ENCODE measurements around the gene ZNF541.
"Not testable (repeated sequence)": the region's sequence is repeated elsewhere in the genome, so short reads cannot be mapped to it uniquely, and the experiment has no call there.

ZNF541 gene

GRCh38 chr19:47600246-47601179, 27.6 kb upstream of the ZNF541 start:
- peak; percentile 100 for DNase-seq (ENCODE audit: low read depth, low spot score)

- not testable (repeated sequence) for DNase-seq (ENCODE audit: low read depth, low spot score)
Observed at GRCh38 chr19:47599671-47600245, 26.8 kb upstream of the ZNF541 start.

DNA sequence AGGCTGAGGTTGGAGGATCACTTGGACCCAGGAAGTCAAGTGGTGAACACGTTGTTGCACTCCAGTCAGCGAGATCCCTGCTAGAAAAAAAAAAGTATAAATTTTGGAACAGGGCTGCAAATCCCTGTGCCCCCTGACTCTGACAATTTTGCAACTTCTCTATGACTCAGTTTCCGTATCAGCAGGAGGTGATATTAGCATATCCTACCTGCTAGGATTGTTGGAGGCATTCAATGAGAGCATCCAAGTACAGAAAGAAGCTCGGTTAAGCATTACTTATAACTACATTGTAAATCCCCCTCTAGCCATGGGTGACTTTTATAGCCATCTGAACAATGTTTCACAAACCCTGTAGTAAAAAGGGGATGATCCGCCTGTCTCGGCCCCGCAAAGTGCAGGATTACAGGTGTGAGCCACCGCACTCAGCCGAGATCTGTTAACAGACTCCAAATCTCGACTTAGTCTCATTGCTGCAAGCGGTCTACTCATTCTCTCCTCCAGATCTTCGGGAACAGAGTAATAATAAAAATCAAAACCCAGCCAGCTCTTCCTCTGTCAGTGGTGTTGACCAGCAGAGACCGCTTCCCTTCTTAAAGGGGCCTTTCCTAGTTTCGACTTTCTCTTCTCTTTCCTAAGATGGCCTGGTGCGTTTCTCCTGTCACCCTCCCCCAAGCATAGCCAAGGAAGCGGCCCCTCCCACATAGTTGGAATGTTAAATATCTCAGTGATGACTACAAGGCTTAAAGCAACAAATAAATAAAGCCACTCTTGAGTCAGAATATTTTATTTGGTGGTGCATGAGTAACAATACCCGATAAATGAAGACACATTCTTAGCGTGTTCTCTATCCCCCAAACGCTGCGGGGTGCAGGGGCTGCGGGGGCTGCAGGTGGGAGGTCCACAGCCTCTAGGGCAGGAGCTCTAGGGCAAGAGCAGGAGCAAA, 25.7 kb upstream of the ZNF541 start:
- DNase-seq (ENCODE audit: low read depth, low spot score), result peak; percentile 88

- no peak for DNase-seq (ENCODE audit: low read depth, low spot score)
Observed at GRCh38 chr19:47595944-47596343, 23.0 kb upstream of the ZNF541 start.

GRCh38 chr19:47593860-47594259, 20.9 kb upstream of the ZNF541 start:
- no peak for DNase-seq (ENCODE audit: low read depth, low spot score)

DNA sequence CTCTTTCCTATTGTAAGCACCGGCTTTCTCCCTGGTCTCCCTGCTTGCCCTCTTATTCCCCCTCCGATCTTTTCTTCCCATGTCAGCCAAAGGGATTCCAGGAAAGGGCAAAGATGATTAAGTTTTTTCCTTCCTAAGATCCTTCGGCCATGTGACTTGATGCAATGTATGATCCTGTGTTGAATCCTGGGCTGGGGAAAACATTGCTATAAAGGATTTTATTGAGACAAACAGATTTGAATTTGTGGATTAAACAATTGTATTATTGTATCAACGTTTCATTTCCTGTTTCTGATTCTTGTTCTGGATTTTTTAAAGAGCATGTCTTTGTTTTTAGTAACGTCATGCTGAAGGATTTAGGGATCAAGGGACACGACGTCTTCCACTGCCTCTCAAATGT, 16.9 kb upstream of the ZNF541 start:
- no peak for DNase-seq (ENCODE audit: low read depth, low spot score)

- DNase-seq (ENCODE audit: low read depth, low spot score), result no peak
Observed at GRCh38 chr19:47587295-47587694, 14.3 kb upstream of the ZNF541 start.

- DNase-seq (ENCODE audit: low read depth, low spot score), result not testable (repeated sequence)
Observed at GRCh38 chr19:47583161-47583560, 10.2 kb upstream of the ZNF541 start.

DNA sequence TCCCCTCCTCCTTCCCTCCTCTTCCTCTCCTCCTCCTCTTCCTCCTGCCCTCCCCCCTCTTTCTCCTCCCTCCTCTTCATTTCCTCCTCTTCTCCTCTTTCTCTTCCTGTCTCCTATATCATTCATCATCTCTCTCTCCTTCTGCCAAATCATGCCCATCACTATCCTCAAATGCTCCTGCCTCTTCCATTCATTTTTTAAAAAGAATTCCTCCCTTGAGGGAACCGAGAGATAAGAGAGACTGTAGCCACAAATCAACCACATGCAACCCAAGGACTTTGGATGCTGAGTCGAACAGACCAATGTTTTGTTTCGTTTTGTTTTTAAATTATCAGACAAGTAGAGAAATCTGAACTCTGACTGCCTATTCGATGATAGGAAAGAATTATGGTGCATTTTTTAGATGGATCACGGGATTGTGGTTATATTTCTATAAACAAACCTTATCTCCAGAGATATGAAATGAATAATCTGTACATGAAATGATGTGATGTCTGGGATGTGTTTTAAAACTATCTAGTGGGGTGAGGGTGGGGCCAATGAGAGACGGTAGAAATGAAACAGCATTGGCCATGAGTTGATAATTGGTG, 9.5 kb upstream of the ZNF541 start:
- DNase-seq (ENCODE audit: low read depth, low spot score), result no peak

GRCh38 chr19:47581605-47582319, 8.8 kb upstream of the ZNF541 start:
- peak; percentile 66 for DNase-seq (ENCODE audit: low read depth, low spot score)

GRCh38 chr19:47580397-47580796, 7.4 kb upstream of the ZNF541 start:
- DNase-seq (ENCODE audit: low read depth, low spot score), result no peak

GRCh38 chr19:47572635-47573034, 313 bp downstream of the ZNF541 start:
- no peak for DNase-seq (ENCODE audit: low read depth, low spot score)

DNA sequence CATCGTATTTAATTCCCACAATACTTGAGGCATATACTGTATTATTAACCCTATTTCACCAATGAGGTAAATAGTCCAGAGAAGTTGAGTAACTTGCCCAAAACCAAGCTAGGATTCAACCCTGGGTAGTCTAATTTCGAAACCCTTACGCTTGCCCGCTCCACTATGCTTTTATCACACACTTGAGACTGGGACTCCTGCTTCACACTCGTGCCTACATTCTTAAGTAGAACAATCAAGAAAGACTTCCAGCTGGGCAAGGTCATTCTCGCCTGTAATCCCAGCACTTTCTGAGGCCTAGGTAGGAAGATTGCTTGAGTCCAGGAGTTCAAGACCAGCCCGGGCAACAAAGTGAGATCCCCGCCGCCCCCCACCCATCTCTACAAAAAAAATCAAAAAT, 3.6 kb downstream of the ZNF541 start:
- no peak for DNase-seq (ENCODE audit: low read depth, low spot score)

DNA sequence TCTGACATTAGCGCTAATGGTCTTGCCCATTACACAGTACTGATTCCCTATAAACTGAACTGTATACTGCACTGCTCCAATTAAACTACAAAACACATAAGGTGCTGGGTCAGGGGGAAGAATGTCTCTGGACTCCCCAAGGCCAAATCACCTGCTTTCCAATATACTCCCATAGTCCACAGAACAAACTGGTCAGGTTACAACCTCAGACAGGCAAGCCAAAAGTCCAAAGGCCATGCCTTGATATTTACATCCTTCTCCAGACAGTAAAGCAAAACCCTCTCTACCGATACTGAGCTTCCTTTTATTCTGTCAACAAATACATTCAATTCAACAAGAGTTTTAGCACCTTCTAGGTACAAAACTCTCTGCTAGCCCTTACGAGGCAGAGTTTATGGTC, 8.9 kb downstream of the ZNF541 start:
- DNase-seq (ENCODE audit: low read depth, low spot score), result no peak

DNA sequence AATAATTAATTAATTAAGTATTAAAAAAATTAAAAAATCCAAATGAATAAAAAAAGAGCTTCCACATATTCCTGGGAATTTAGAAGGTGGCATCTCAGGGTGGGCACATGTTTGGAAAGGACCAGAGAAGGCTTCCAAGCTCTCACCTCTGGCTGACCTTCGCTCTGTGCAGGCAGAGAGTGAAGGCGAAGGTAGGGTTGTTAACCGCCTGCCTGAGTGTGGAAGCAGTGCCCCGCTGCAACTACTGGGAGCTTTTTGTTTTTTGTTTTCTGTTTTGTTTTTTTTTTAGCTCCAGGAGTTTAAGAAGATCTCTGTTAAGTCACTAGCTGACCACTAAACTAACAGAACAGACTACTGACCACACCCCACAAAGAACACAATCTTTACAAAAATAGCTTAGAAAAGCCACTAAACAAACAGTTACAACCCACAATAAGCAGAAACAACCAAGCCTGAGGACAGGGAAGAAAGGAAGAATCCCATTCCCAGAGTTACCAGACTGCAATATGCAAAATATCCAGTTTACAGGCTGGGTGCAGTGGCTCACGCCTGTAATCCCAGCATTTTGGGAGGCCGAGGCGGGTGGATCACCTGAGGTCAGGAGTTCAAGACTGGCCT, 11.4 kb downstream of the ZNF541 start:
- no peak for DNase-seq (ENCODE audit: low read depth, low spot score)

DNA sequence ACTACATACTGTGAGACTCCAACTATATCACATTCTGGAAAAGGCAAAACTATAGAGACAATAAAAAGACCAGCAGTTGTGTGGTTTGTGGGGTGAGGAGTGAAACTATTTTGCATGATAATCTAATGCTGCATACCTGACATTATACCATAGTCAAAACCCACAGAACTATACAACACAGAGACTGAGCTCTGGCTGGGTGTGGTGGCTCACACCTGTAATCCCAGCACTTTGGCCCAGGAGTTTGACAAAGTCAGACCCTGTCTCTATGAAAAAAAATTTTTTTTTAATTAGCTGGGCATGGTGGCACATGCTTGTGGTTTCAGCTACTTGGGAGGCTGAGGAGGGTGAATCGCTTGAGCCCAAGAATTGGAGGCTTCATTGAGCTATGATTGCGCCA, 11.9 kb downstream of the ZNF541 start:
- no peak for DNase-seq (ENCODE audit: low read depth, low spot score)

DNA sequence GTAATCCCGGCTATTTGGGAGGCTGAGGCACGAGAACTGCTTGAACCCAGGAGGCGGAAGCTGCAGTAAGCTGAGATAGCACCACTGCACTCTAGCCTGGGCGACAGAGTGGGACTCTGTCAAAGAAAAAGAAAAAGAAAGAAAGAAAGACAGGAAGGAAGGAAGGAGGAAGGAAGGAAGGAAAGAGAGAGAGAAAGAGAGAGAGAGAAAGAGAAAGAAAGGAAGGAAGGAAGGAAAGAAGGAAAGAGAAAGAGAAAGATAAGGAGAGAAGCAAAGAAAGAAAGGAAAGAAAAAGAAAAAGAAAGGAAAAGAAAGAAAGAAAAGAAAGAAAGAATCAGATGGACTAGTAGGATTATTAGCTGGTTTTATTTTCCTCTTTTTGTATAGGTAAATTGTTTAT, 22.8 kb downstream of the ZNF541 start:
- no peak for DNase-seq (ENCODE audit: low read depth, low spot score)

DNA sequence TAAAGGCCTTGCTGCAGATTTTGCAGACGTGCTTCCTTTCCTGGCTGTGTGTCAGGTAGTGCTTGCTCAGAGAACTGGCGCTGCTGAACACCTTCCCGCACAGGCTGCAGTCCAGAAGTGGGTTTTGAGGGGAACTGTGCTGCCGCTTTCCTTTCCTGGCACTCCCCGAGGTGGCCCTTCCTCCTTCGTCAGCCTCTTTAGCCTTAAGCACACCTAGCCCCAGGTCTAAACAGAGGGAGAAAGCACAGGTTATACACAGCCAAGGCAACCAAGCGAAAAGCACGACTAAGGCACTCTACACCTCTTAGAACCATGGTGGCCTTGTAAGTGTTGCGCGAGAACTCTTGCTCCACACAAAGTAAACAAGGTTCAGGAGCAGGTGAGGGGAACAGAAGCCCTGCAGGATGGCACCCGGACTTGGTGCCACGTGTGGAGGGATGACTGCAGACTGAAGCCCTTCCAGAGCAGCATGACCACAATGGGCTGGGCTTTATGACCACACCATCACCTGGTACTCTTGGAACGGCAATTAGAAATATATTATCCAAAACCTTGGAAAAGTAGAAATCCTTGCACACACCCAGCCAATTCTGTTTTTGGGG, 23.6 kb downstream of the ZNF541 start:
- no peak for DNase-seq (ENCODE audit: low read depth, low spot score)

DNA sequence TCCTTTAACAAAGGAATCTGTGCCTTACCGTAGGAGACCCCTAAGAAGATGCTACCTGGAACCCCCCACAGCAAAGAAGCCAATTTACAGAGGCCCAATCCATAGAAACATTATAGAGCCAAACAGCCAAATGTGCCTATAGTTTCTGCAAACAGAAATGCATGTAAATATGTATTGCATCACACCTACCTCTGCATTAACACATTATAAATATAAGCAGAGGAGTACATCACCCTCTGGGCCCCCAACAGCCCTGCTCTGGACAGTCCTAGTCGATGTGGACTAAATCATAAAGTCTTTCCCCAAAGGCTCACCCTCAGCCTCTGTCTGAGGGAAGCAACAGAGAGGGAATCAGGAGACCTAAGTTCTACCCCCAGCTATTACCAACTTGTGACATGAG, 25.7 kb downstream of the ZNF541 start:
- no peak for DNase-seq (ENCODE audit: low read depth, low spot score)

All from ELF-1 (cell line).